Gastrocnemius medialis (tissue), 4 donors: Measurements from ENCODE around the gene RPL6. TPM values are rescaled to one million over a fixed set of nuclear protein-coding genes. Genes with fewer than 3 reads are reported as not detected.

Source experiments
- ATAC-seq, 2 donors: fragments of 150-250 bp; one replicate each; pipeline ENCODE4 v1.9.1; 2016
- DNase-seq, 2 donors: peaks; one replicate each; pipeline ENCODE4 v3.0.0-alpha.2; 2019
- H3K27ac ChIP-seq, 4 donors: fragments of 200-600 bp; sonication (generic); 1 replicate in 1 of 4; 2 replicates in 3 of 4; pipeline ENCODE4 v1.5.1; 2016 to 2018; ENCODE audit warnings: mild to moderate bottlenecking in 2 of 4, moderate library complexity in 1 of 4
- H3K27me3 ChIP-seq, 3 donors: fragments of 200-600 bp; sonication (generic) in 2 of 3; 1 replicate in 1 of 3; 2 replicates in 2 of 3; pipeline versions ENCODE4 v1.5.1 to v1.6.0; 2016 to 2019; ENCODE audit warnings: mild to moderate bottlenecking in 1 of 3, moderate library complexity in 1 of 3
- H3K36me3 ChIP-seq, 2 donors: fragments of 200-600 bp; sonication (generic) in 1 of 2; one replicate each; pipeline ENCODE4 v1.5.1; 2017 to 2018
- H3K4me1 ChIP-seq, 2 donors: fragments of 200-600 bp; sonication (generic) in 1 of 2; one replicate each; pipeline ENCODE4 v1.5.1; 2016 to 2017; ENCODE audit warnings: mild to moderate bottlenecking in 2 of 2
- H3K4me3 ChIP-seq, 4 donors: fragments of 200-600 bp; sonication (generic) in 3 of 4; 1 replicate in 1 of 4; 2 replicates in 3 of 4; pipeline ENCODE4 v1.5.1; 2016 to 2019; ENCODE audit warnings: mild to moderate bottlenecking in 2 of 4
- H3K9me3 ChIP-seq, 3 donors: fragments of 200-600 bp; sonication (generic) in 2 of 3; 1 replicate in 1 of 3; 2 replicates in 2 of 3; pipeline ENCODE4 v1.5.1; 2016 to 2019
- CTCF ChIP-seq, 5 experiments: fragments of 450-650 bp in 3 of 5; fragments of 200-600 bp in 2 of 5; sonication (generic) in 2 of 5; IDR thresholded peaks in 4 of 5; conservative IDR thresholded peaks in 1 of 5; 1 replicate in 4 of 5; 2 replicates in 1 of 5; pipeline ENCODE4 v1.5.1; 2016 to 2019; ENCODE audit warnings: antibody characterized with exemption in 5 of 5, mild to moderate bottlenecking in 3 of 5, moderate library complexity in 3 of 5
- POLR2A ChIP-seq, 2 donors: fragments of 450-650 bp; IDR thresholded peaks; one replicate each; pipeline ENCODE4 v1.6.1; 2017; ENCODE audit warnings: antibody characterized with exemption in 2 of 2, mild to moderate bottlenecking in 2 of 2, moderate library complexity in 2 of 2
- in situ Hi-C, 4 donors: fragments of 200-750 bp; cut with MboI; loops; one replicate each; pipeline versions ENCODE4 v1.15.0 to v1.8.0; 2017; ENCODE audit warnings: low sequenced_read_pairs in 4 of 4
- intact Hi-C: fragments of 100-400 bp; cut with DNase I; formaldehyde crosslinking; loops from one replicate; pipeline ENCODE4 v1.15.1; 2023; ENCODE audit warnings: low total_unique reads
- total RNA-seq, 4 donors: library from RNA; depleted of rRNA; stranded (reverse); fragments of >200 nt; gene quantifications; one replicate each; pipeline versions ENCODE4 v1.1.0 to v1.2.3, GENCODE V29; 2016

RPL6 gene
- total RNA-seq, 4 donors from 2014 or later, result 915 to 1,203 (median 1,138) TPM

- peaks cover 20 to 28% of the 10 kb centered on the region in 2 donors for H3K4me1 ChIP-seq
These were observed 18.4 kb upstream of the RPL6 start for GRCh38 chr12:112427760-112428159.

DNA sequence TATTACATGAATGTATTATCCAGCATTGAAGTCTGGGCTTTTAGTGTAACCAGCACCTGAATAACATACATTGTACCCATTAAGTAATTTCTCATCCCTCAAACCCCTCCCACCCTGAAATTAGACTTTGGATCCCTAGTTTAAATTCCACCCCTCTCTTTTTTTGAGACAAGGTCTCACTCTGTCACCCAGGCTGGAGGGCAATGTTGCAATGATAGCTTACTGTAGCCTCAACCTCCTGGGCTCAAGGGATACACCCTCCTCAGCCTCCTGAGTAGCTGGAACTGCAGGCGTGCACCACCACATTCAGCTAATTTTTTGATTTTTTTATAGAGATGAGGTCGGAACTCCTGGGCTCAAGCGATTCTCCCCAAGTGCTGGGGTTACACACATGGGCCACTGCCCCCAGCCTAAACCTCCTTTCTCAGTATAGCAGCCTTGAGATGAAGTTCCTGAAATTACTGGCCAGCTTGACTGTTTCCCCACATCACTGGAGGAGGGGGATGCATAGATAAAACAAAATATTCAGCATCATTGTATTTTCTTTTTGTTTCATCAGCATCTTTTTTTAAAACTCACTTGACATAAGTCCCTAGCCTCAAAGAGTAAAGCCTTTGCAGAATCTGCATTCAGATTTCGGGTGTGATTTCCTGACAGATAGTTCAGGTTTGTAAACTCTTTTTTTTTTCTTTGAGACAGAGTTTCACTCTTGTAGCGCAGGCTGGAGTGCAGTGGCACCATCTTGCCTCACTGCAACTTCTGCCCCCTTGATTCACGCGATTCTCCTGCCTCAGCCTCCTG, 16.4 kb upstream of the RPL6 start:
- no peak for DNase-seq
- in situ Hi-C loops, result no loop called here

More at GRCh38 chr12:112427760-112428159, 18.4 kb upstream of the RPL6 start:
- DNase-seq (no peak), ATAC-seq (no peak)
- H3K9me3 ChIP-seq, result no peaks in the 10 kb centered on the region
- H3K27me3 ChIP-seq, result no peaks in the 10 kb centered on the region
- H3K27ac ChIP-seq, result no peak overlapping the region
- no peak overlapping the region for H3K4me3 ChIP-seq
- in situ Hi-C loops, result no loop called here
- TF ChIP-seq POLR2A (IDR thresholded peaks at IDR 0.05) (no peak), CTCF (IDR thresholded peaks at IDR 0.05 in 4 of 5, conservative IDR thresholded peaks at IDR 0.05 in 1 of 5) (no peak)
- H3K36me3 ChIP-seq, result no peaks in the 10 kb centered on the region
- intact Hi-C loops, result no loop called here

GRCh38 chr12:112424126-112424525, 14.7 kb upstream of the RPL6 start:
- DNase-seq (no peak), ATAC-seq (no peak)
- no peak overlapping the region for H3K4me3 ChIP-seq
- in situ Hi-C loops, result loop anchor here in 1 of 4 donors (25.0 kb wide), 1 partner anchor 312 kb away; the partner anchor contains the start of gene NAA25
- no peaks in the 10 kb centered on the region for H3K9me3 ChIP-seq
- H3K36me3 ChIP-seq, result no peaks in the 10 kb centered on the region
- peaks cover 54 to 60% of the 10 kb centered on the region in 2 donors for H3K4me1 ChIP-seq
- H3K27me3 ChIP-seq, result no peaks in the 10 kb centered on the region
- intact Hi-C loops, result loop anchor here (5.0 kb wide), 1 partner anchor 798 kb away; the partner anchor contains the start of gene TPCN1
- peak overlapping the region; percentile 93 to 99 (median 97) for H3K27ac ChIP-seq
- TF ChIP-seq CTCF (IDR thresholded peaks at IDR 0.05 in 4 of 5, conservative IDR thresholded peaks at IDR 0.05 in 1 of 5) (no peak), POLR2A (IDR thresholded peaks at IDR 0.05) (no peak)

More for the DNA sequence above, 16.4 kb upstream of the RPL6 start:
- Histone ChIP-seq H3K27ac (peak overlapping the region; percentile 3 to 95 (median 57)), H3K36me3 (no peaks in the 10 kb centered on the region), H3K27me3 (no peaks in the 10 kb centered on the region), H3K9me3 (no peaks in the 10 kb centered on the region), H3K4me3 (no peak overlapping the region), H3K4me1 (peaks cover 40 to 48% of the 10 kb centered on the region in 2 donors)
- intact Hi-C loops, result no loop called here
- no peak for ATAC-seq
- TF ChIP-seq CTCF (IDR thresholded peaks at IDR 0.05 in 4 of 5, conservative IDR thresholded peaks at IDR 0.05 in 1 of 5), result no peak
- TF ChIP-seq POLR2A (IDR thresholded peaks at IDR 0.05), result no peak

DNA sequence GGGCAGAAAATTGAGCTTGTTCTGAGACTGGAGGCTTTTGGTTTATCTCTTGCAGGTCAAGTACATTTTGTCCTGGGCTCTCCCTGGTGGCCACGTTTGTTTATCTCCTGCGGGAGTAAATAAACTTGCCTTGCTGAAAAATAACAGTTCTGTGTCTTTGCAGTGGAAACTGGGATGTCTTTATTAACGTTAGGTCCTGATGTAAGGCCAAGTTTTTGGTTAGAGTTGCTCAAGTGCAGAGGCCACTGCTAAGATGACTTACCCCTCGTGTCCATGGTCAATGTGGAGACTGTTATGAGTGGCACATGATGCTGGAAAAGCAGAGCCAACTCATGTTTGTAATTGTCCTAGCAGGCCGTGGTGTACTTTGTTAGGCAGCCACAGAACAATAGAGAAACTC, 13.1 kb upstream of the RPL6 start:
- Histone ChIP-seq H3K36me3 (no peaks in the 10 kb centered on the region), H3K9me3 (no peaks in the 10 kb centered on the region), H3K4me3 (peak overlapping the region in 3 of 4 donors; percentile 1 to 20 (median 6)), H3K27ac (peak overlapping the region; percentile 93 to 99 (median 97)), H3K4me1 (peaks cover 62 to 69% of the 10 kb centered on the region in 2 donors), H3K27me3 (no peaks in the 10 kb centered on the region)
- DNase-seq, result peak; percentile 78 to 79
- in situ Hi-C loops (loop anchor here in 1 of 4 donors (25.0 kb wide), 1 partner anchor 310 kb away; the partner anchor contains the start of gene NAA25), intact Hi-C loops (loop anchor here (5.0 kb wide), 1 partner anchor 800 kb away; the partner anchor contains the start of gene TPCN1)
- ATAC-seq, result peak; percentile 68 to 75
- TF ChIP-seq POLR2A (IDR thresholded peaks at IDR 0.05) (peak in 1 of 2 donors; percentile 40), CTCF (IDR thresholded peaks at IDR 0.05 in 4 of 5, conservative IDR thresholded peaks at IDR 0.05 in 1 of 5) (no peak)
